Mammary epithelial cell (primary cell): Measurements from ENCODE around the gene DPF1.

Source experiments
- EZH2 ChIP-seq: IDR thresholded peaks from 2 replicates; pipeline ENCODE4 v1.6.1; 2012; ENCODE audit warnings: low read length, inconsistent platforms, borderline replicate concordance
- TF ChIP-seq, protein P1 (sequence below), 2 donors: IDR thresholded peaks in 1 of 2; conservative IDR thresholded peaks in 1 of 2; 2 replicates each; pipeline ENCODE4 v1.5.1; 2011 to 2012; ENCODE audit warnings: inconsistent platforms in 2 of 2, low read length in 2 of 2, mild to moderate bottlenecking in 2 of 2, control low read depth in 1 of 2, low read depth in 1 of 2; ENCODE audit not compliant: insufficient read depth in 1 of 2; ENCODE audit errors: extremely low read depth in 1 of 2

DNA sequence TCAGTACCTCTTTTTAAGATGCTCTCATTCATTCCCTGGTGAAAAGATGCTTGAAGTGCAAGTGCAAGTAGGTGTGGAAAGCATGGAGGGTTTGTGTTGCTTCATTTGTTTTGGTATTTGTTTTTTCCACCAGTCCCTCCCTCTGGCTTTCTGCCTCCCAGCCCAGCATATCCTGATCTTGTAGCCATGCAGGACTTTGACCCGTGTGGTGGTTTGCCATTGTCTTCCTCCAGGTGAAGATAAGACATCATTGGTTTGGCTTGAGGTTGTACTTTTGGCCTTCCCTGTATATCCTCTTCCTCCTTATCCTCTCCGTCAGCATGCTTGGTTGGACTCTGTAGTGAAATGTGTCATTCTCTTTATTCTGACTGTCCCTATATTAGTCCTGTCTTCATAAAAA lies 49.5 kb upstream of the DPF1 start:
- TF ChIP-seq, protein P1, sequence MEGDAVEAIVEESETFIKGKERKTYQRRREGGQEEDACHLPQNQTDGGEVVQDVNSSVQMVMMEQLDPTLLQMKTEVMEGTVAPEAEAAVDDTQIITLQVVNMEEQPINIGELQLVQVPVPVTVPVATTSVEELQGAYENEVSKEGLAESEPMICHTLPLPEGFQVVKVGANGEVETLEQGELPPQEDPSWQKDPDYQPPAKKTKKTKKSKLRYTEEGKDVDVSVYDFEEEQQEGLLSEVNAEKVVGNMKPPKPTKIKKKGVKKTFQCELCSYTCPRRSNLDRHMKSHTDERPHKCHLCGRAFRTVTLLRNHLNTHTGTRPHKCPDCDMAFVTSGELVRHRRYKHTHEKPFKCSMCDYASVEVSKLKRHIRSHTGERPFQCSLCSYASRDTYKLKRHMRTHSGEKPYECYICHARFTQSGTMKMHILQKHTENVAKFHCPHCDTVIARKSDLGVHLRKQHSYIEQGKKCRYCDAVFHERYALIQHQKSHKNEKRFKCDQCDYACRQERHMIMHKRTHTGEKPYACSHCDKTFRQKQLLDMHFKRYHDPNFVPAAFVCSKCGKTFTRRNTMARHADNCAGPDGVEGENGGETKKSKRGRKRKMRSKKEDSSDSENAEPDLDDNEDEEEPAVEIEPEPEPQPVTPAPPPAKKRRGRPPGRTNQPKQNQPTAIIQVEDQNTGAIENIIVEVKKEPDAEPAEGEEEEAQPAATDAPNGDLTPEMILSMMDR (conservative IDR thresholded peaks at IDR 0.05 in 1 of 2, IDR thresholded peaks at IDR 0.05 in 1 of 2; ENCODE audit: extremely low read depth in 1 of 2, insufficient read depth in 1 of 2, low read depth in 1 of 2, low read length in 2 of 2), result no peak
- TF ChIP-seq EZH2, result no peak
